Motor neuron (in vitro differentiated cells): Measurements from ENCODE around the gene CPA5. TPM values are rescaled to one million over a fixed set of nuclear protein-coding genes. Genes with fewer than 3 reads are reported as not detected.

Experiments used
- ATAC-seq, 8 experiments: fragments of 200-7000 bp; cut with Tn5 transposase; replicated peaks in 6 of 8; 2 replicates each; pipeline ENCODE4 v1.8.0; 2021; ENCODE audit warnings: mild to moderate bottlenecking in 8 of 8, moderate library complexity in 8 of 8
- H3K27ac ChIP-seq, 2 donors: fragments of 250-450 bp; sonication (Bioruptor Pico); 2 replicates each; pipeline ENCODE4 v1.9.0; 2021; ENCODE audit warnings: antibody characterized with exemption in 2 of 2, mild to moderate bottlenecking in 2 of 2, moderate library complexity in 1 of 2
- H3K4me1 ChIP-seq, 2 donors: fragments of 250-450 bp; sonication (Bioruptor Pico); replicated peaks in 1 of 2; 2 replicates each; pipeline ENCODE4 v1.6.1; 2021; ENCODE audit warnings: antibody characterized with exemption in 2 of 2, mild to moderate bottlenecking in 2 of 2, moderate library complexity in 1 of 2
- H3K4me3 ChIP-seq, 5 donors: fragments of 250-450 bp; sonication (Bioruptor Pico); 2 replicates each; pipeline ENCODE4 v1.9.0; 2021; ENCODE audit warnings: antibody characterized with exemption in 5 of 5, mild to moderate bottlenecking in 5 of 5, moderate library complexity in 4 of 5
- WGBS, 10 experiments: fragments of 450-650 bp; shearing (Covaris generic); methylation state at CpG; one replicate each; pipeline ENCODE4 v1.0.0; 2022; 5-methylcytosine and 5-hydroxymethylcytosine counted together
- in situ Hi-C, 9 experiments: fragments of 400-800 bp; cut with MboI; loops; one replicate each; pipeline ENCODE4 v1.15.0; 2021; ENCODE audit warnings: low sequenced_read_pairs in 9 of 9, low pct_unique_long_range_greater_than_20kb in 2 of 9; ENCODE audit not compliant: unreplicated experiment in 9 of 9
- total RNA-seq, 8 experiments: library from RNA; unstranded; fragments of 300-600 nt; gene quantifications; 2 replicates each; pipeline versions ENCODE4 v1.2.3 to v1.2.4, GENCODE V29; 2022

Gene CPA5
- total RNA-seq, 8 experiments from 2014 or later: 0.22 to 2.6 (median 1.4) TPM

DNA sequence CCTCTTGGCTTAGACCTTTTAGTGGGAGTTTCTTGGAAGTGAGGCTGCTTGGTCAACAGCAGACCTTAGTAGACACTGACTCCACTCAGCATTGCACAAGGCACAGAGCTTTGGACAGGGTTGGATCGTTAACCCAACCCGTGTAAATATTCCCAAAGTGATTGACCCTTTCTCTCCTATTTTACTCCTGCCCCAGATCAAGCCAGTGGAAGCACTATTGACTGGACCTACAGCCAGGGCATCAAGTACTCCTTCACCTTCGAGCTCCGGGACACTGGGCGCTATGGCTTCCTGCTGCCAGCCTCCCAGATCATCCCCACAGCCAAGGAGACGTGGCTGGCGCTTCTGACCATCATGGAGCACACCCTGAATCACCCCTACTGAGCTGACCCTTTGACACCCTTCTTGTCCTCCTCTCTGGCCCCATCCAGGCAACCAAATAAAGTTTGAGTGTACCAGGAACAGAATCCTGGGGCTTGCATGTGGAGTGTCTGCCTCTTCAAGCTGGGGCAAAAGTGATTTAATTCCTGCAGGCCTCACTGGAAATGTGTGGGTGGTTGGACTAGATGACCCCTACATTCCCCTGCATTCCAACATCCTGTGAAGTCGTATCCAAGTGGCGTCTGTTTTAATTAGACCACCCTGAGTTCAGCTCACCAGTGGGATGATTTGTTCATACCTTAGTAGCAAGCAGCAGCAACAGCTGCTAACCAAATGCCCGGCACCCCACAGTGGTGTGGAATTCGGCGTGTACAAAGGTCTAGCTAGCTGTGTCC lies 43.2 kb downstream of the CPA5 start:
- H3K27ac ChIP-seq: no peak overlapping the region
- ATAC-seq: no peak
- H3K4me3 ChIP-seq: no peak overlapping the region
- in situ Hi-C loops: no loop called here
- 69 to 100% (median 82%) methylated on average over 1 to 9 of the region's 12 CpGs; no CpG with 5 or more reads in 3 of the 10 experiments for WGBS, 10 experiments
- H3K4me1 ChIP-seq: peaks cover 13 to 14% of the 10 kb centered on the region in 2 donors

DNA sequence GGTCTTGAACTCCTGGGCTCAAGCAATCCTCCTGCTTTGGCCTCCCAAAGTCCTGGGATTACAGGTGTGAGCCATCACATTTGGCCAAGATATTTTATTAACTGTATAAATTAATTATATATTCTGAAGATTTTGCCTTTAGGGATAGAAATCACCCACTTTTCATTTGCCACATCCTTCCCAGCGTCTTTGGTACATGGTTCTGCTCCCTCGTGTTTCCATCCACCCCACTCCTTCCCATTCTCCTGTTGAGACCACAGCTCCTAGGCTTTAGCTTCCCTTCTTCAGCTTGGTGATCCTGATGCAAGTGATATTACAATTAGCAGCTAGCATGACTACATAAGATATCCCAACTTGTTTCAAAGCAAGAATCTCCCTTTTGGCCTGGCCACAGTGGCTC lies 44.1 kb downstream of the CPA5 start:
- H3K4me1 ChIP-seq: peaks cover 20 to 22% of the 10 kb centered on the region in 2 donors
- no peak for ATAC-seq
- H3K4me3 ChIP-seq: no peak overlapping the region
- no peak overlapping the region for H3K27ac ChIP-seq
- in situ Hi-C loops: no loop called here
- 33 to 94% (median 60%) methylated on average over 1 to 2 of the region's 2 CpGs; no CpG with 5 or more reads in 7 of the 10 experiments for WGBS, 10 experiments

DNA sequence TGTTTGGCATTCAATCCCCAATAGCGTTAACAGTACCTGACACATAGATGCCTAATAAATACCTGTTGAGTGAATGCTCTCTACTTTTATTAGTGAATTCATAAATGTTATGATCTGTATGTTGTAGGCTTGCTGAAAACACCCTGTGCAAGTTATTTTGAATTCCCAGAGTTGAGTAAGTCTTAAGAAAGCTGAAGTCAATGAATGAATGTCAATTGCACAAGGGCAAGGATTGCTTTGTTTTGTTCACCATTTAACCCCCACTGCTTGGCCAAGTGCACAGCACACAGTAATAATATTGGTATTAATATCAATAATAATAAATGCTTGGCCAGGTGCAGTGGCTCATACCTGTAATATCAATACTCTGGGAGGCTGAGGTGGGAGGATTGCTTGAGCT lies 45.9 kb downstream of the CPA5 start:
- no peak for ATAC-seq
- Histone ChIP-seq H3K27ac (no peak overlapping the region), H3K4me3 (no peak overlapping the region), H3K4me1 (peaks cover 21 to 23% of the 10 kb centered on the region in 2 donors)
- in situ Hi-C loops: no loop called here
- WGBS, 10 experiments: 83 to 100% (median 100%) methylated on average over 1 of the region's 1 CpG; no CpG with 5 or more reads in 3 of the 10 experiments

DNA sequence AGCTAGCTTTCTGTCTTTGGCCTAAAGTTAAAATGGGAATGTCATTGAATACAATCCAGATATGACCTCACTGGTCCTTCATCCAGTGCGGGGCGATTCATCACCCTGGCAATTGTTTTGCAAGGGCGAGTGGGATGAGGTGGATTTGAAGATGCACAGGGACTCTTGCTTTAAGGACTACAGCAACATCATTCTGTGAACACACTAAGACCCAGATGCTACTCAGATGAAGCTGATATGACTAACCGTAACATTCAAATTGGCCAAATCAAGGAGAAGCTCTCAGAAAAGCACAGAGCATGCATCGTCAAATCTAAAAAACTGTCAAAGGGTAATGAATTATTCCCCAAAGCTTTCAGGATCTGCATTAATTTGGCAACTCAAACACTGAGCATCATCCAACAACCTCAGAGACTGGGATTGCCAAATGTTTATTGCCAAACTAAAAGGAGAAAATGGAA lies 48.5 kb downstream of the CPA5 start:
- in situ Hi-C loops: no loop called here
- 12 to 100% (median 78%) methylated on average over 2 to 5 of the region's 5 CpGs; no CpG with 5 or more reads in 2 of the 10 experiments for WGBS, 10 experiments
- Histone ChIP-seq H3K4me1 (peaks cover 40 to 47% of the 10 kb centered on the region in 2 donors), H3K4me3 (no peak overlapping the region), H3K27ac (peak overlapping the region in 1 of 2 donors; percentile 21)
- ATAC-seq: peak in 6 of 8 experiments; percentile 34 to 87 (median 70)

DNA sequence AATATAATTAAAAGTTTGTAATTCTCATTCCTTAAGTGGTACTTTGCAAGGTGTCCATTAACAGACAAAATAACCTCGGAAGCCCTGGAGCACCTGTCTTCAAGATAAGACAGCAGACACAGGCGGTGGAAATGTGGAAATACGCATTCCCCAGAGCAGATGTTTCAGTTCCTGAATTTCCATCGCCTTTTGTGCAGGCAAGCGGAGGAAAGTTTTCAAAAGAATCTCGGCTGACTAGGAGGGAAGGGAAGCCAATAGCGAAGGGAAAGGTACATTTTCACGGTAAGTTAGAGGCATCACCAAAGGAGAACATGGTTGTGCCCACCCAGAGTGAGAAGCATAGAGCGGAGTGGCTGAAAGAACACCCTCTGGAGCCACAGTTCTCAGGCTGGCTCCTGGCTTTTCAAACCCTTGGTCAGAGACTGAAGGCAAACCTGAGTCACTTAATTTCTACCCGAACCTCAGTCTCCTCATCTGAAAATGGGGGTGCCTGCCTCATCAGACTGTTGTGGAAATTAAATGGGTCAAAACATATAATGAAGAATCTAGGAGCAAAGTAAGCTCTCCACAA lies 49.3 kb downstream of the CPA5 start:
- 78 to 100% (median 91%) methylated on average over 1 to 9 of the region's 10 CpGs for WGBS, 10 experiments
- no peak for ATAC-seq
- Histone ChIP-seq H3K4me3 (no peak overlapping the region), H3K27ac (no peak overlapping the region), H3K4me1 (peaks cover 39 to 47% of the 10 kb centered on the region in 2 donors)
- in situ Hi-C loops: no loop called here

DNA sequence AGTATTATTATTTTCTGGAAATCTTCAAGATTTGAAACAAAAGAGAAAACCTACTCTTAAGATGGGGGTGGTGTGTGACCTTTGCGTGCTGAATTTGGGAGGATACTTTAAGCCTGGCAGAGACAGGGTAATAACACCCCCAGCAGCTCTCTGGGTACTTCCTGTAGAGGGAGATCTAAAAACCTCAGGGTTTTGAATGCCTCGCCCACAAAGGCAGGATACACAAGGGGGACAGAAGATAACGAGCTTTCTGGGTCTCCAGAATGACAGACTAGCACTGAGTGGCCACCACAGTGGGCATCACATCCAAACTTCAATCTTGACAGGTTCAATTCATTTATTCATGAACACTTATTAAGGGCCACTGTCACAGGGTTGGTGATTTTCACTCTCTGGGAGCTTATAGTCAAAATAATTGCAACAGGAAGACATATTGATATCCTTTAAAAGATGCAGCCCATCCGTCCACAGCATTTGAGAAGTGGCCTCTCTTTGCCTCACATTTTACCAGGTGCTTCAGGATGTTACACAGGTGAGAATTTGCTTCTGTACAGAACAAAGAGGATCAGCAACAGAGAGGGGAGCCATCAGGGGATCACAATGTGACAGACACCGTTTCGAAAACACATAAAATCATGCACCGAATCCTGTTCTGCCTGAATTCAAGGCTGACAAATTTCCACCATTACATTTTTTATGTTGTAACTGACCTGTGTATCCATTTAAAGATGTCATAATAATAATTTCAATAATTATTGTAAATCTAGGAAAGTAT lies 50.0 kb downstream of the CPA5 start:
- in situ Hi-C loops: no loop called here
- H3K27ac ChIP-seq: no peak overlapping the region
- H3K4me3 ChIP-seq: no peak overlapping the region
- ATAC-seq: no peak
- 29 to 100% (median 91%) methylated on average over 1 to 7 of the region's 7 CpGs; no CpG with 5 or more reads in 1 of the 10 experiments for WGBS, 10 experiments
- H3K4me1 ChIP-seq: peaks cover 39 to 47% of the 10 kb centered on the region in 2 donors

DNA sequence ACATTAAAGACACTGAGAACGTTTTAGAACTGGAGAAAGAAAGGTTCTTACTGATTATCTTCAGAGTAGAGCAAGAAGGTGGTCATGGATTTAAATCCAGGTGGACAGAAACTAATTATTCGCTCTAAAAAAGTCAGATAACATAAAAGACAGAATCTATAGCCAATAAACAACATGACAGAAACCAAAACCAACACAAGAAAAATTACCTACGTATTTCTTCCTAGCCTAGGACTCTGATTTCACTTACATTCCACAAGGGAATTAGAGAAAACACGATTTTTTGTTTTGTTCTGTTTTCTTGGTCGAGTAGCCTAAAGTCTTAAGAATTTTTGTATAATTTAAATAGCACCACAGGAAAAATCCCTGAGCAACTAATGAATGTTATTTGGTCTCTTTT lies 50.8 kb downstream of the CPA5 start:
- no peak overlapping the region for H3K27ac ChIP-seq
- no peak overlapping the region for H3K4me3 ChIP-seq
- in situ Hi-C loops: no loop called here

DNA sequence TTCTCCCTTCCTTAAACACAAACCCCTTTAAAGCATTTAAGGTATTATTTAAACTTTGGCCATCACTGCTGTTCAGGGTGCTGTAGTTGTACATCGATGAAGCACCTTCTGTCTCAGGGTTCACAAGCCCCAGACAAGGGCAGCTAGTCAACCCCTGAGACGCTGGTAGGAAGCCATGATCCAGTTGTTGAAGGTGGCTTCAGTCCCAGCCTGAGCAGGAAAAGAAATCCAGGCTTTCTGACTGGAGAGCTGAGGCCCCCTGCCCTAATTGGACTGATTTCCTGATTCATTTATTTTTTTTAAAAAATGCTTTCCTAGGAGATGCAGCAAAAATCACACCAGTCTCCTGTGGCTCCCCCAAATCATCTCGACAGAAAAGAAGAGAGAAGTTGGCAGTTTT lies 51.5 kb downstream of the CPA5 start:
- WGBS, 10 experiments: 17 to 94% (median 79%) methylated on average over 2 to 3 of the region's 3 CpGs; no CpG with 5 or more reads in 1 of the 10 experiments
- no peak overlapping the region for H3K27ac ChIP-seq
- in situ Hi-C loops: no loop called here
- H3K4me1 ChIP-seq: peaks cover 39 to 47% of the 10 kb centered on the region in 2 donors
- no peak for ATAC-seq
- H3K4me3 ChIP-seq: no peak overlapping the region

More for the DNA sequence above, 50.8 kb downstream of the CPA5 start:
- ATAC-seq: no peak
- WGBS, 10 experiments: 38 to 90% (median 78%) methylated on average over 3 to 5 of the region's 5 CpGs
- H3K4me1 ChIP-seq: peaks cover 39 to 47% of the 10 kb centered on the region in 2 donors

DNA sequence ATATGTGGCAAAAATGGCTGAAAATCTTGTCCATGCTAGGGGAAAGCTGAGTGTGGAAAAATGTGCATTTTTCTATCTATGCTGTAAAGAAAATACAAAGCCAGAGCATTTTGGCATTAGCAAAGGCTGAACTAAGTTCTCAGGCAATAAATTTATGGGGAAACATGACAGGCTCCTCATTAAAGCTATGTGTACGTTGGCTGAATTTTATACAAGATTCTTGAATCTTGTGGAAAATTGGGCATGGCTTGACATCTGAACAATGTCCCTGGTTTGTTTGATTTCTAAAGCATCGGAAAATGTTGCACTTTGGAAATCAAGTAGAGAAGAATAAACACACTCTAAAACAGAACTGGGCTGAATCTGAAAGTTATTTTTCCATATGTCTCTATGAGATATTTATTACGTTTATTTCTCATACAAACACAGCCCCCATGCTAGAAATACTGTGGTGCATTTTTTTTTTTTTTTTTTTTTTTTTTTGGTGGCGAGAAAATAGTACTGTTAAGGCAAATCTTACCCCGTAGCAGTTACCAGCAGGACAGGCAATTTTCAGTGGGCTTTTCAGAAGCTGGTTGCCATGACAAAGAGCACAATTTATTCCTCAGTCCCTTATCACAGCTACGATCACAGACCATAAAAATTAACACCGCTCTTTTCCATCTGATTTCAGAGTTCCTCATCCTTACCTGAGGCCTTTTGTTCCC lies 52.6 kb downstream of the CPA5 start:
- peaks cover 36 to 40% of the 10 kb centered on the region in 2 donors for H3K4me1 ChIP-seq
- in situ Hi-C loops: no loop called here
- H3K4me3 ChIP-seq: no peak overlapping the region
- peak in 2 of 8 experiments; percentile 30 to 48 for ATAC-seq
- no peak overlapping the region for H3K27ac ChIP-seq
- 51 to 87% (median 73%) methylated on average over 2 to 7 of the region's 7 CpGs for WGBS, 10 experiments

DNA sequence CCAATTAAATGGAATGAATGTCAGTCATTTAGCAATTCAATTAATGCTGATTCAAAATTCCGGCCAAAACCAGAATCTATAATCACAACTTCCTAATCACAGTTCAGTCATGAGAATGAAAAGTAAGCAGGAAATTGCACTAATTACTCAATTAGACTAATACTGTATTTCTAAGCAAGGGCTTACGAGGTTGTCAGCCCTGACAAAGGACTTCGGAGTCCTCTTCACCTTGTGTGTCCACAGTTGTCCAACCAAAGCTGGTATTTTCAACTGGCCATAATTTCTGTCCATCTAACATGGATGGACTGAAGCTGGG lies 53.1 kb downstream of the CPA5 start:
- in situ Hi-C loops: no loop called here
- 43 to 100% (median 81%) methylated on average over 1 to 3 of the region's 3 CpGs; no CpG with 5 or more reads in 2 of the 10 experiments for WGBS, 10 experiments
- no peak overlapping the region for H3K27ac ChIP-seq

DNA sequence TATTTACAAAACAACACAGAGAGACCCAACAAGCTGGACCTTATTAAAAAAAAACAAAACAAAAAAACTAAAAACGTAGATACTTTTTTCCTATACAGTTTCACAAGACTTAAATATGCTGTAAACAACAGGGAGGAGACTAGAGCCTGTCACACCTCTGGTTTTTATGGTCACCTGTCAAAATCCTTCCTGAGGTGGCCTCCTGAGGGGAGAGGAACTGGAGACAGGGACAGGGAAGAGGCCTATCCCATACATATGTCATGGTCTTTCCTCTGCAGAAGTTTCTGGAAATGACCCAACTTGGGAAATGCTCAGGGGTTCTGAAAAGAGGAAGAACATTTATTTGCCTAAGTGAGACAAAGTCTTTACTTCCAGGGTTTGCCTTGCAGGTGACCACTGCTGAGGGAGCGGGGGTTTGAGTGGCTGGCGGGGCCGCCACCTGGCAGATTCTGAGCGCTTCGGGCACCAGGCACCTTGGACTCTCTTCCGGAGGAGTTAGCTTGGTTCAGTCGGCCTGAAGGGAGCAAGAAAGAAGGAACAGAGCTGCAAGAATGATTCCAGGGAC lies 54.0 kb downstream of the CPA5 start:
- Histone ChIP-seq H3K4me1 (peaks cover 24 to 26% of the 10 kb centered on the region in 2 donors), H3K27ac (no peak overlapping the region), H3K4me3 (no peak overlapping the region)
- in situ Hi-C loops: no loop called here
- WGBS, 10 experiments: 50 to 100% (median 86%) methylated on average over 1 to 6 of the region's 8 CpGs; no CpG with 5 or more reads in 1 of the 10 experiments
- no peak for ATAC-seq

More for the DNA sequence above, 53.1 kb downstream of the CPA5 start:
- Histone ChIP-seq H3K4me1 (peaks cover 31 to 35% of the 10 kb centered on the region in 2 donors), H3K4me3 (no peak overlapping the region)
- ATAC-seq: no peak

DNA sequence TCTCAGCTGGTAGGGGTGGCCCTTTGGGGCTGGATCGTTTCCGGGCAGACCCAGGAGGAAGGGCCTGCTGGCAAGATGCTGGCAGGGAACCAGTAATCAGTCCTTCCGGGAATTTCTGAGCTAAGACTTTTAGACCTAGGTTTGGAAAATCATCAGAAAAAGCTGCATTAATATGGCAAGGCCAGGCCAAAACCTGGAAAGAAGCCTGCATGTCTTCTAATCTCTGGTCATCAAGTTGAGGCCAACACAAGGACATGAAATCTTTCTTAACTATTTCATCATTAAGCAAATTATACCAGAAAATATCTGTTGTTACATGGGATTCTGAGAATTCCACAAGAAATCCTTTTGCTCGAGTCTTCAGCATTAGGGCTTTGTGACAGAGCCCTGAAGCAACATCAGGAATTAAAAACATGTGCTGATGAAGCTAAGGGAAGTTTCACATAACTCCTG lies 55.5 kb downstream of the CPA5 start:
- peak in 3 of 8 experiments; percentile 59 to 92 (median 68) for ATAC-seq

More for the DNA sequence above, 55.5 kb downstream of the CPA5 start:
- no peak overlapping the region for H3K4me3 ChIP-seq
- WGBS, 10 experiments: 0 to 100% (median 83%) methylated on average over 1 to 4 of the region's 4 CpGs; no CpG with 5 or more reads in 3 of the 10 experiments
- H3K4me1 ChIP-seq: peaks cover 24% of the 10 kb centered on the region in 2 donors
- in situ Hi-C loops: no loop called here
- H3K27ac ChIP-seq: no peak overlapping the region
